ENCODE measurements around the gene XPC.

XPC gene

GRCh38 chr3:14206548-14207177, 28.3 kb upstream of the XPC start:
- no peak for DNase-seq (ENCODE audit: low spot score)

- no peak for DNase-seq (ENCODE audit: low spot score)
Observed at GRCh38 chr3:14204515-14205284, 26.3 kb upstream of the XPC start.

- peak; percentile 78 for DNase-seq (ENCODE audit: low spot score)
Observed at GRCh38 chr3:14203521-14204079, 25.2 kb upstream of the XPC start.

- DNase-seq (ENCODE audit: low spot score) = no peak
Observed at GRCh38 chr3:14202874-14203520, 24.6 kb upstream of the XPC start.

- DNase-seq (ENCODE audit: low spot score) = peak; percentile 62
Observed at GRCh38 chr3:14201940-14202684, 23.7 kb upstream of the XPC start.

GRCh38 chr3:14200841-14201240, 22.4 kb upstream of the XPC start:
- DNase-seq (ENCODE audit: low spot score) = peak; percentile 25

GRCh38 chr3:14200276-14200675, 21.9 kb upstream of the XPC start:
- no peak for DNase-seq (ENCODE audit: low spot score)

- DNase-seq (ENCODE audit: low spot score) = no peak
Observed at GRCh38 chr3:14199641-14200040, 21.2 kb upstream of the XPC start.

GRCh38 chr3:14194865-14195264, 16.5 kb upstream of the XPC start:
- DNase-seq (ENCODE audit: low spot score) = no peak

- DNase-seq (ENCODE audit: low spot score) = no peak
Observed at GRCh38 chr3:14188041-14188754, 9.8 kb upstream of the XPC start.

- DNase-seq (ENCODE audit: low spot score) = no peak
Observed at GRCh38 chr3:14186854-14187458, 8.6 kb upstream of the XPC start.

- no peak for DNase-seq (ENCODE audit: low spot score)
Observed at GRCh38 chr3:14183015-14183577, 4.7 kb upstream of the XPC start.

- no peak for DNase-seq (ENCODE audit: low spot score)
Observed at GRCh38 chr3:14181253-14181652, 2.9 kb upstream of the XPC start.

- DNase-seq (ENCODE audit: low spot score) = no peak
Observed at GRCh38 chr3:14179795-14180194, 1.4 kb upstream of the XPC start.

- DNase-seq (ENCODE audit: low spot score) = no peak
Observed at GRCh38 chr3:14179114-14179465, 689 bp upstream of the XPC start.

GRCh38 chr3:14177580-14178246, 688 bp downstream of the XPC start:
- peak; percentile 19 for DNase-seq (ENCODE audit: low spot score)

GRCh38 chr3:14175383-14176037, 2.9 kb downstream of the XPC start:
- peak; percentile 13 for DNase-seq (ENCODE audit: low spot score)

GRCh38 chr3:14174483-14174882, 3.9 kb downstream of the XPC start:
- no peak for DNase-seq (ENCODE audit: low spot score)

GRCh38 chr3:14172496-14172895, 5.9 kb downstream of the XPC start:
- DNase-seq (ENCODE audit: low spot score) = no peak
